ENCODE data around the gene CDC25B. TPM values are rescaled to one million over a fixed set of nuclear protein-coding genes. Genes with fewer than 3 reads are reported as not detected.
A peak's percentile ranks its signal among the peaks of the same experiment; 100 is the strongest.

CDC25B gene
- total and polyA plus RNA-seq, 2 of the 13 experiments (the other 11 are each of a cell fraction or from before 2014, with no cell fraction given), result 14.5 to 19.4 TPM

DNA sequence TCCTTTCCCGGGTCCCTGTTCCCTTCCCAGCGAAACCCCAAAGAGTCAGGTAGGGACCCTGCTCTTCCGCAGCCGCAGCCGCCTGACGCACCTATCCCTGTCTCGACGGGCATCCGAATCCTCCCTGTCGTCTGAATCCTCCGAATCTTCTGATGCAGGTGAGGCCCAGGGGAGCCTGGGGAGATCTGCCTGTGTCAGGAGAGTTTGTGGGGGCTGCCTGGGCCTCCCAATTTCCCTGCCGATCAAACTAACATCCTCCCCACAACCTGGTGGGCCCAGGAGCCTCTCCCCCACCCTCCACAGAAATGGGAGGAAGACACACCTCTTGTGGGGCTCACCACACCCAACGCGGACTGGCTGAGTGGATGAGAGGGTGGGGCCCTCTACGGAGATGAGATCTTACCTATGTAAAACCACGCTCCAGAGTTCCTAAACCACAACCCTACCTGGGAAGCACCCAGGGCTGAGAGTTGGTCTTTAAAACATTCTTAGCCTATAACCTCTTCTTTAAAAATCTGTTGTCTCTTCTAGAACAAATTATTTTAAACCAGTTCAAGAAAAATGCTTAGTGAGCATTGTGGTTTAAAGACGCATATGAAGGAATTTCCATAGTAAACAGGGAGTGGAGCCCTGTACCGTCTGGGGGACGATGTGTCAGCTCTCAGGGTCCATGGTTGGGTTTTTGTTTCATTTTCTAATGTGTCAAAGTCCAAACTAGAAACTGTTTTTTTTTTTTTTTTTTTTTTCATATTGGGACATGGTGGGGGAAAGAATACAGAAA, 1.7 kb downstream of the CDC25B start (continued):
- no peak for TF ChIP-seq HNRNPUL1 (IDR thresholded peaks at IDR 0.05; ENCODE audit: low read depth, low read length)
- TF ChIP-seq PLRG1 (conservative IDR thresholded peaks at IDR 0.05), result no peak
- no peak for TF ChIP-seq HDAC2 (CRISPR knock-in tag; IDR thresholded peaks at IDR 0.05)
- peak; percentile 74 for TF ChIP-seq PTBP1 (IDR thresholded peaks at IDR 0.05; ENCODE audit: low read depth, low read length, poor library complexity, severe bottlenecking)
- no peak for TF ChIP-seq JARID2 (CRISPR knock-in tag; IDR thresholded peaks at IDR 0.05; ENCODE audit: insufficient replicate concordance)
- TF ChIP-seq, protein P1, sequence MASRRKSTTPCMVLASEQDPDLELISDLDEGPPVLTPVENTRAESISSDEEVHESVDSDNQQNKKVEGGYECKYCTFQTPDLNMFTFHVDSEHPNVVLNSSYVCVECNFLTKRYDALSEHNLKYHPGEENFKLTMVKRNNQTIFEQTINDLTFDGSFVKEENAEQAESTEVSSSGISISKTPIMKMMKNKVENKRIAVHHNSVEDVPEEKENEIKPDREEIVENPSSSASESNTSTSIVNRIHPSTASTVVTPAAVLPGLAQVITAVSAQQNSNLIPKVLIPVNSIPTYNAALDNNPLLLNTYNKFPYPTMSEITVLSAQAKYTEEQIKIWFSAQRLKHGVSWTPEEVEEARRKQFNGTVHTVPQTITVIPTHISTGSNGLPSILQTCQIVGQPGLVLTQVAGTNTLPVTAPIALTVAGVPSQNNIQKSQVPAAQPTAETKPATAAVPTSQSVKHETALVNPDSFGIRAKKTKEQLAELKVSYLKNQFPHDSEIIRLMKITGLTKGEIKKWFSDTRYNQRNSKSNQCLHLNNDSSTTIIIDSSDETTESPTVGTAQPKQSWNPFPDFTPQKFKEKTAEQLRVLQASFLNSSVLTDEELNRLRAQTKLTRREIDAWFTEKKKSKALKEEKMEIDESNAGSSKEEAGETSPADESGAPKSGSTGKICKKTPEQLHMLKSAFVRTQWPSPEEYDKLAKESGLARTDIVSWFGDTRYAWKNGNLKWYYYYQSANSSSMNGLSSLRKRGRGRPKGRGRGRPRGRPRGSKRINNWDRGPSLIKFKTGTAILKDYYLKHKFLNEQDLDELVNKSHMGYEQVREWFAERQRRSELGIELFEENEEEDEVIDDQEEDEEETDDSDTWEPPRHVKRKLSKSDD (CRISPR knock-in tag; IDR thresholded peaks at IDR 0.05; ENCODE audit: low read depth), result no peak
- no peak for TF ChIP-seq ZUFSP (CRISPR knock-in tag; IDR thresholded peaks at IDR 0.05; ENCODE audit: borderline replicate concordance)
- peak; percentile 94 for TF ChIP-seq FOXK2 (IDR thresholded peaks at IDR 0.05)
- TF ChIP-seq ZBTB3 (CRISPR knock-in tag; IDR thresholded peaks at IDR 0.05; ENCODE audit: borderline replicate concordance, low read depth), result no peak
- TF ChIP-seq, protein P2, sequence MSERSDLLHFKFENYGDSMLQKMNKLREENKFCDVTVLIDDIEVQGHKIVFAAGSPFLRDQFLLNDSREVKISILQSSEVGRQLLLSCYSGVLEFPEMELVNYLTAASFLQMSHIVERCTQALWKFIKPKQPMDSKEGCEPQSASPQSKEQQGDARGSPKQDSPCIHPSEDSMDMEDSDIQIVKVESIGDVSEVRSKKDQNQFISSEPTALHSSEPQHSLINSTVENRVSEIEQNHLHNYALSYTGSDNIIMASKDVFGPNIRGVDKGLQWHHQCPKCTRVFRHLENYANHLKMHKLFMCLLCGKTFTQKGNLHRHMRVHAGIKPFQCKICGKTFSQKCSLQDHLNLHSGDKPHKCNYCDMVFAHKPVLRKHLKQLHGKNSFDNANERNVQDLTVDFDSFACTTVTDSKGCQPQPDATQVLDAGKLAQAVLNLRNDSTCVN (CRISPR knock-in tag; IDR thresholded peaks at IDR 0.05; ENCODE audit: borderline replicate concordance), result no peak
- TF ChIP-seq ZNF780A (CRISPR knock-in tag; IDR thresholded peaks at IDR 0.05), result no peak
- TF ChIP-seq KLF13 (CRISPR knock-in tag; IDR thresholded peaks at IDR 0.05), result no peak
- peak; percentile 90 for TF ChIP-seq ZBTB38 (CRISPR knock-in tag; IDR thresholded peaks at IDR 0.05)
- TF ChIP-seq RXRA (CRISPR knock-in tag; IDR thresholded peaks at IDR 0.05), result no peak
- TF ChIP-seq, protein P3, sequence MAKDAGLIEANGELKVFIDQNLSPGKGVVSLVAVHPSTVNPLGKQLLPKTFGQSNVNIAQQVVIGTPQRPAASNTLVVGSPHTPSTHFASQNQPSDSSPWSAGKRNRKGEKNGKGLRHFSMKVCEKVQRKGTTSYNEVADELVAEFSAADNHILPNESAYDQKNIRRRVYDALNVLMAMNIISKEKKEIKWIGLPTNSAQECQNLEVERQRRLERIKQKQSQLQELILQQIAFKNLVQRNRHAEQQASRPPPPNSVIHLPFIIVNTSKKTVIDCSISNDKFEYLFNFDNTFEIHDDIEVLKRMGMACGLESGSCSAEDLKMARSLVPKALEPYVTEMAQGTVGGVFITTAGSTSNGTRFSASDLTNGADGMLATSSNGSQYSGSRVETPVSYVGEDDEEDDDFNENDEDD (CRISPR knock-in tag; IDR thresholded peaks at IDR 0.05; ENCODE audit: borderline replicate concordance), result no peak
- TF ChIP-seq ERF (CRISPR knock-in tag; IDR thresholded peaks at IDR 0.05), result no peak
- TF ChIP-seq ZNF552 (CRISPR knock-in tag; IDR thresholded peaks at IDR 0.05; ENCODE audit: borderline replicate concordance), result no peak
- TF ChIP-seq MAZ (IDR thresholded peaks at IDR 0.05; ENCODE audit: borderline replicate concordance, low read depth, low read length), result no peak
- TF ChIP-seq MAZ (CRISPR knock-in tag; IDR thresholded peaks at IDR 0.05; ENCODE audit: low read depth), result no peak
- TF ChIP-seq, protein P4, sequence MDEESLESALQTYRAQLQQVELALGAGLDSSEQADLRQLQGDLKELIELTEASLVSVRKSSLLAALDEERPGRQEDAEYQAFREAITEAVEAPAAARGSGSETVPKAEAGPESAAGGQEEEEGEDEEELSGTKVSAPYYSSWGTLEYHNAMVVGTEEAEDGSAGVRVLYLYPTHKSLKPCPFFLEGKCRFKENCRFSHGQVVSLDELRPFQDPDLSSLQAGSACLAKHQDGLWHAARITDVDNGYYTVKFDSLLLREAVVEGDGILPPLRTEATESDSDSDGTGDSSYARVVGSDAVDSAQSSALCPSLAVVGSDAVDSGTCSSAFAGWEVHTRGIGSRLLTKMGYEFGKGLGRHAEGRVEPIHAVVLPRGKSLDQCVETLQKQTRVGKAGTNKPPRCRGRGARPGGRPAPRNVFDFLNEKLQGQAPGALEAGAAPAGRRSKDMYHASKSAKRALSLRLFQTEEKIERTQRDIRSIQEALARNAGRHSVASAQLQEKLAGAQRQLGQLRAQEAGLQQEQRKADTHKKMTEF (CRISPR knock-in tag; IDR thresholded peaks at IDR 0.05), result 0 out of 2 replicates have a peak, but pooled peaks have one; percentile 12
- no peak for TF ChIP-seq SKI (IDR thresholded peaks at IDR 0.05; ENCODE audit: partially characterized antibody)
- no peak for TF ChIP-seq HOXA3 (CRISPR knock-in tag; IDR thresholded peaks at IDR 0.05)

All from HepG2 (cell line).